ENCODE measurements around the gene MEN1.
"Not testable (repeated sequence)": the region's sequence is repeated elsewhere in the genome, so short reads cannot be mapped to it uniquely, and the experiment has no call there.

The MEN1 gene

DNA sequence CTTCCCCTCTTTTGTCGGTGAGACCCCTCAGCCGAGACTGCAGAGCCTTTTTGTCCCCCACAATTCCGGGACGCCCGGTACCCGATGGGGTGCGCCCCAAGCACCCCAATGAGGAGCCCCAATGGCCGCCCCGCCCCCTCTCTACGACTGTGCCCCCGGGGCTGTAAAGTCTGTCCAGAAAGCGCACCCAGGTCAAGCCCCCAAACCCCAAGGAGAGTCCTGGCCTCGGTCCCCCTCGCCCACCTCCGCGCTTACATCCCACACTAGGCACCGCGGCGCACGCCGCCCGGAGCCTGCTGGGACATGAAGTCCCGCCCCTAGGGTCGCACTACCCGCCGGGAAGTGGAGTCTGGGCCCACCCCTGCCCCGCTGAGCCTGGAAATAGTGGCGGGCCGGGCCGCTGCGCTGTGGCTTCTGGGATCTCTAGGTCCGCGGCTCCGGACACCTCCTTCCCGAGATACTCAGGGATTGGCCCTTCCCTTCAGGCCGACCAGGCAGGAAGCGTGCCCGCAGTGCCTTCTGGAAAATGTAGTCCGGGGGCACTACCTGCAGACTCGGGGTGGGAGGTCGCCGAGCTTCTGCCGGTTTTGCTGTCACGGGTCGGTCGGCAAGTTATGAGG is at the start of gene MEN1:
TSS of gene MEN1 (minus strand) at position 281 of the 620 bp plus-strand sequence. CDS start 442 bp downstream, outside the sequence.
- peak; percentile 96 for DNase-seq

DNA sequence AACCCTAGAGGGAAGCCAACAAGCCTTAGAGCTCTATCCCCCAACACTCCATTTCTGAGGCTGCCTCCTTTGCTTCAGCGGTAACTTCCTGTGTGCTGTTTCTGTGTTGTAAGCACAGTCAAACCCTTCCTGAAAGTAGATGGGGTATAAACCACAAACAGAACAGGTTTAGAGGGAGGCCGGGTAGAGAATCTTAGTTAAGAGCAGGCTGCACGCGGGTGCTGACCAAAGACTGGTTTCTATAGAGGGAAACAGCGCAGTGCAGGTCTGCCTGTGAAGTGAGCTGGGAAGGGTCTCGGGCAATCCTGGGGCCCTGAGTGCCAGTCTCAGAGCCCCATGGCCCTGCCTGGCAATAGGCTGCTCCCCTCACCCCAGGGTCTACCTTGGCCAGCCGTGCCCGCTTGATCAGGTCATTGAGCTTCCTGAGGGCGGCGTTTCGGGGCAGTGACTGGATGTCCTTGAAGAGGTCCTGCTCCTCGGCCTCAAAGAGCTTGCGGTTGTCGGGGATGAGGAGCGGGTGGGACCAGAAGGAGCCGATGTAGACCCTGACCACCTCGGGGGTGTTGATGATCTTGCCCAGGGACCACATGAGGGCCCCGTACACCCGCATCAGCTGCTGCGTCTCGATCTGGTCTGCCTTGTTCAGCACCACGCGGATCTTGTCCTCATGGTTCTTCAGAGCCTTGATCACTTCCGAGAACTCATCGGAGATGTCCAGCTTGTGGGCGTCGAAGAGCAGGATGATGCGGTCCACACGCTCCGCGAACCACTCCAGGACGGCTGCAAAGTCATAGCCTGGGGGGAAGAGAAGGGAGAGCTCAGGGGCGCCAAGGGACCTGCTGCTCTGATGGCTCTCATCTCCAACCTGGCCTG is 49.4 kb upstream of the MEN1 start:
- no peak for DNase-seq

GRCh38 chr11:64858467-64859263 is 48.3 kb upstream of the MEN1 start:
- no peak for DNase-seq

DNA sequence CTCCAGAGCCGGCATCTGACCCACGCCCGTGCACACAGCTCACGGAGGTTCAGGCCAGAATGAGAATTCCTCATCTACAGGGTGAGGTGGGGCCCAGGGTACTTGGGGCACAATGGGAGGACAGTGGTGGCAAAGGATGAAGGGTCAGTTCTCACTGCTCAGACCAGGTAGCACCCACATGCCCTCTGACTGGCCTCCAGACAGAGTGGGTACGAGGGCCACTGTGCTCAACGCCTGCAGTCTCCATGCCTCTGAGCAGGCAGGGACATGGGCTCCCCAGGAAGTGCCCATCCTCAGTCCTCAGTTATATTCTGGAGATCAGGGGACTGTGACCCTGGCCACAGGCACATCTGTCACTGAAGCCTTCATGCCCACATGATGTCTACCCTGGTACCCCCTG is 47.1 kb upstream of the MEN1 start:
- no peak for DNase-seq

GRCh38 chr11:64856382-64857227 is 46.3 kb upstream of the MEN1 start:
- DNase-seq: no peak

GRCh38 chr11:64855596-64856304 is 45.4 kb upstream of the MEN1 start:
- no peak for DNase-seq

- DNase-seq: peak; percentile 54
These were observed 44.5 kb upstream of the MEN1 start for GRCh38 chr11:64854534-64855502.

GRCh38 chr11:64854157-64854533 is 43.8 kb upstream of the MEN1 start:
- no peak for DNase-seq

DNA sequence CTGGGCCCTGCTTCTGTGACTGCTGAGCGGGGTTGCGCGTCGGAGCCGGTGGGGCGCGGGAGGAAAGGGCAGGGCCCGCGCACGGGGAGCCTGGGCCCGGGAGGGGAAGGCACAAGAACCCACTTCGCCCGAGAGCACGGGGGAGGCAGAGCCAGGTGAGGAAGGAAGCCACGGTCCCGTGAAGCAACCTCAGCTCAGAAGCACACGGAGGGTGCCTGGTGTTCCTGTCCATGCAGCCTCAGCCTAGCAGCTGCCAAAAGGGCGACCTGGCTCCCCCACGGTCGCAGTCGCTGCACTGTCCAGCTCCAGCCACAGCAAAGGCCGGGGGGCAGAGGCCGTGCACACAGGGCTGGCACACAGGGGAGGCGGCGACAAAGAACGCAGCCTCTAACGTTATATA is 43.4 kb upstream of the MEN1 start:
- DNase-seq: no peak

GRCh38 chr11:64852804-64853509 is 42.6 kb upstream of the MEN1 start:
- no peak for DNase-seq

DNA sequence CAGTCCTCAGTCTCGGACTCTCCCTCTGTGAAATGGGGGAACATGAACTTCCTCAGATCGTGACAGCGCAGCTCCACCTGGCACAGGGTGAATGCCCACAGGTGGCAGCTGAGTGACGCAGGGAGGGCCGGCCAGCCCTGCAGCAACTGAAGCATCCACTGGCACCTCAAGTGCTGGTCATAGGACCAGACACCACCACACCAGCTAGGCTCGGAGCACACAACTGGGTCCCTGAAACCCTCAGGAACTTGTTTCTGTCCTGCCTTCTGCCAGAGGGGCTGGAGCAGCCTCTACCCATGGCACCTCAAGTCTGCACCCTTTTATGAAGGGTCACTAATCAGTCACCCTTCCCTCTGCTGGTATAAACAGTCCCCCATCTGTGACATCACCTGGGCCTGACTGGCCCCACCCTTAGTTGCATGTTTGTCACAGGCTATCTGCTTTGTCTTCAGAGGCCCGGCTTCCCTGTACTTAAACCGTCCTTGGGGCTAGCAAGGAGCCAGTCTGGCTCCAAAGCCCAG is 41.5 kb upstream of the MEN1 start:
- no peak for DNase-seq

GRCh38 chr11:64850979-64851567 is 40.7 kb upstream of the MEN1 start:
- no peak for DNase-seq

- DNase-seq: peak; percentile 90
These were observed 39.4 kb upstream of the MEN1 start for GRCh38 chr11:64849598-64850356.

DNA sequence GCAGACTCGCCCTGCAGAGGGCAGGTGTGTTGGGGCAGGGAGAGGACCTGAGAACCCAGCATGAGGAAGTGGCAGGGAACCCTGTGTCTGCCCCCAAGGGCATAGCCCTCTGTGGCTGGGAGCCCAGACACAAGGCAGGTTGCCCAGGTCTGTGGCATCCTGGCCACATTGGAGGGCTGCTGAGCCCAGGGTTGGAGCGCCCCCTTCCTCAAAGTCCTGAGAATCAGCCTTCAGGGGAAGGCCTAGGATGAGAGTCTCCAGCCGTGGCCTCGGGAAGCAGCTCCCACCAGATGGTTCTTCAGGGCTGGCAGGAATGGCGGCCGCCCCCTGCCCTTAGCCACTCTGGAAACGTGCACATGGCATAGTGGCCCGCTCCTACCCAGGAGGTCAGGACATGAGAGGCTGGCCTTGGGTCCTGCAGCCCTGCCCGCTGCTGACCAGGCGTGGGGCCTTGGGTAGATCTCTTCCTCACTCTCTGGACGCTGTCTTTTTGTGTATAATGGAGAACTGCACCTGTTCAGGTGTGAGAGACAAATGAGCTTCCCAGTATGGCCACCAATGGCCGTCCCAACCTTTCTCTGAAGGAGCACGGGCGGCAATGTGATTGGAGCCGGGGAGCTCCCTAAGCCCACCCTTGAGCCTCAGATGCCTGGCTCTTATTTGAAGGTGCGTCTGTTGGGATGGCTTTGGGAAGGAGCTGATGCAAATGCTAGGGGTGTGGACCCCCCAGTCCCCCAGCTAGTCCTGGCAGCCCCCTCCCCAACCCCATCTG is 38.7 kb upstream of the MEN1 start:
- DNase-seq: peak; percentile 31

GRCh38 chr11:64848214-64848825 is 38.0 kb upstream of the MEN1 start:
- no peak for DNase-seq

GRCh38 chr11:64846998-64847666 is 36.8 kb upstream of the MEN1 start:
- DNase-seq: peak; percentile 80

GRCh38 chr11:64845776-64846129 is 35.4 kb upstream of the MEN1 start:
- DNase-seq: not testable (repeated sequence)

Measured in NCI-H446 treated with DMSO at 0.1 percent for 48 hours (cell line).